Liver (tissue), 9 donors: ENCODE measurements around the gene WHRN. TPM values are rescaled to one million over a fixed set of nuclear protein-coding genes. Genes with fewer than 3 reads are reported as not detected.

ENCODE experiments used
- DNase-seq: peaks from one replicate; pipeline ENCODE4 v3.0.0-alpha.2; 2017; ENCODE audit warnings: low spot score
- H3K27ac ChIP-seq, 2 donors: one replicate each; pipeline ENCODE4 v1.7.0; 2013; ENCODE audit warnings: inconsistent platforms in 2 of 2, low read length in 2 of 2, control low read depth in 1 of 2, low read depth in 1 of 2, mild to moderate bottlenecking in 1 of 2
- H3K27me3 ChIP-seq, 4 donors: one replicate each; pipeline versions ENCODE4 v1.6.1 to v1.7.0; 2013; ENCODE audit warnings: low read length in 3 of 4, inconsistent platforms in 1 of 4, mild to moderate bottlenecking in 1 of 4, moderate library complexity in 1 of 4; ENCODE audit not compliant: control insufficient read depth in 4 of 4, insufficient read depth in 4 of 4
- H3K36me3 ChIP-seq, 4 donors: one replicate each; pipeline versions ENCODE4 v1.6.1 to v1.7.0; 2013; ENCODE audit warnings: low read length in 3 of 4, mild to moderate bottlenecking in 3 of 4, low read depth in 1 of 4, moderate library complexity in 1 of 4; ENCODE audit not compliant: control insufficient read depth in 4 of 4, insufficient read depth in 3 of 4
- H3K4me1 ChIP-seq, 4 donors: one replicate each; pipeline versions ENCODE4 v1.6.1 to v1.7.0; 2013; ENCODE audit warnings: low read length in 3 of 4, mild to moderate bottlenecking in 3 of 4, moderate library complexity in 1 of 4; ENCODE audit not compliant: control insufficient read depth in 4 of 4, insufficient read depth in 4 of 4
- H3K4me3 ChIP-seq, 3 donors: one replicate each; pipeline versions ENCODE4 v1.6.1 to v1.7.0; 2013; ENCODE audit warnings: low read length in 3 of 3, control low read depth in 1 of 3, low read depth in 1 of 3, mild to moderate bottlenecking in 1 of 3
- H3K9ac ChIP-seq, 2 donors: one replicate each; pipeline ENCODE4 v1.7.0; 2013; ENCODE audit warnings: low read length in 2 of 2, mild to moderate bottlenecking in 2 of 2, moderate library complexity in 2 of 2, control low read depth in 1 of 2, low read depth in 1 of 2
- H3K9me3 ChIP-seq, 4 donors: one replicate each; pipeline versions ENCODE4 v1.6.1 to v1.7.0; 2013; ENCODE audit warnings: low read length in 3 of 4; ENCODE audit not compliant: control insufficient read depth in 4 of 4
- EGR1 ChIP-seq, 2 donors: IDR thresholded peaks; 2 replicates each; pipeline ENCODE4 v1.6.1; 2016 to 2018; ENCODE audit warnings: antibody characterized with exemption in 2 of 2, low read depth in 2 of 2
- FOXA1 ChIP-seq: IDR thresholded peaks from 2 replicates; pipeline ENCODE4 v1.6.1; 2016; ENCODE audit warnings: antibody characterized with exemption
- FOXA2 ChIP-seq: IDR thresholded peaks from 2 replicates; pipeline ENCODE4 v1.6.1; 2016; ENCODE audit warnings: antibody characterized with exemption
- GABPA ChIP-seq, 2 donors: IDR thresholded peaks in 1 of 2; conservative IDR thresholded peaks in 1 of 2; 2 replicates each; pipeline ENCODE4 v1.6.1; 2016; ENCODE audit warnings: antibody characterized with exemption in 2 of 2, mild to moderate bottlenecking in 1 of 2, moderate library complexity in 1 of 2
- HNF4A ChIP-seq, 2 donors: conservative IDR thresholded peaks; 2 replicates each; pipeline ENCODE4 v1.6.1; 2016; ENCODE audit warnings: antibody characterized with exemption in 2 of 2, mild to moderate bottlenecking in 2 of 2
- HNF4G ChIP-seq: IDR thresholded peaks from 2 replicates; pipeline ENCODE4 v1.6.1; 2016; ENCODE audit warnings: antibody characterized with exemption
- JUND ChIP-seq, 2 donors: IDR thresholded peaks; 2 replicates each; pipeline ENCODE4 v1.6.1; 2016; ENCODE audit warnings: antibody characterized with exemption in 2 of 2
- NR2F2 ChIP-seq: IDR thresholded peaks from 2 replicates; pipeline ENCODE4 v1.6.1; 2016; ENCODE audit warnings: antibody characterized with exemption
- RAD21 ChIP-seq, 2 donors: IDR thresholded peaks; 2 replicates each; pipeline ENCODE4 v1.6.1; 2016; ENCODE audit warnings: antibody characterized with exemption in 2 of 2, mild to moderate bottlenecking in 2 of 2
- SP1 ChIP-seq: IDR thresholded peaks from 2 replicates; pipeline ENCODE4 v1.6.1; 2018; ENCODE audit warnings: antibody characterized with exemption, mild to moderate bottlenecking
- TAF1 ChIP-seq: conservative IDR thresholded peaks from 2 replicates; pipeline ENCODE4 v1.6.1; 2016; ENCODE audit warnings: antibody characterized with exemption, mild to moderate bottlenecking
- YY1 ChIP-seq: IDR thresholded peaks from 2 replicates; pipeline ENCODE4 v1.6.1; 2016; ENCODE audit warnings: antibody characterized with exemption, mild to moderate bottlenecking
- WGBS: extraction: QIAGEN DNeasy Blood & Tissue Kit; methylation state at CpG from one replicate; pipeline ENCODE4 v1.1.7; 2013; 5-methylcytosine and 5-hydroxymethylcytosine counted together
- polyA plus RNA-seq, 2 donors: library from polyadenylated mRNA; stranded (reverse) in 1 of 2; unstranded in 1 of 2; fragments of 200-250 nt in 1 of 2; fragments of >200 nt in 1 of 2; fragmentation: Nextera tagmentation in 1 of 2; extraction: Ambion mirVana in 1 of 2; gene quantifications; one replicate each; pipeline versions ENCODE4 v1.2.1 to v1.2.3, GENCODE V29; 2013 to 2015
- total RNA-seq, 2 donors: library from RNA; depleted of rRNA; stranded (reverse); fragments of >200 nt; gene quantifications; one replicate each; pipeline ENCODE4 v1.2.3, GENCODE V29; 2014
- TF ChIP-seq, protein P1 (sequence below): fragments of 150-350 bp; IDR thresholded peaks from 2 replicates; pipeline ENCODE4 v1.5.1; 2017; ENCODE audit warnings: improper control_type of control experiment, low read depth, low read length; ENCODE audit not compliant: missing input control
- TF ChIP-seq, protein P2 (sequence below): IDR thresholded peaks from 2 replicates; pipeline ENCODE4 v1.6.1; 2016; ENCODE audit warnings: antibody characterized with exemption, mild to moderate bottlenecking
- TF ChIP-seq, protein P3 (sequence below): IDR thresholded peaks from 2 replicates; pipeline ENCODE4 v1.6.1; 2016; ENCODE audit warnings: antibody characterized with exemption
- TF ChIP-seq, protein P4 (sequence below): IDR thresholded peaks from 2 replicates; pipeline ENCODE4 v1.6.1; 2016; ENCODE audit warnings: antibody characterized with exemption
- TF ChIP-seq, protein P5 (sequence below): IDR thresholded peaks from 2 replicates; pipeline ENCODE4 v1.6.1; 2016; ENCODE audit warnings: antibody characterized with exemption
- donor health status: healthy.
- donor health status: healthy.
- donor health status: healthy.
- donor health status: healthy.
- donor health status: healthy.

Gene WHRN
- total and polyA plus RNA-seq, 4 donors, result 0.42 to 1.9 (median 0.88) TPM

DNA sequence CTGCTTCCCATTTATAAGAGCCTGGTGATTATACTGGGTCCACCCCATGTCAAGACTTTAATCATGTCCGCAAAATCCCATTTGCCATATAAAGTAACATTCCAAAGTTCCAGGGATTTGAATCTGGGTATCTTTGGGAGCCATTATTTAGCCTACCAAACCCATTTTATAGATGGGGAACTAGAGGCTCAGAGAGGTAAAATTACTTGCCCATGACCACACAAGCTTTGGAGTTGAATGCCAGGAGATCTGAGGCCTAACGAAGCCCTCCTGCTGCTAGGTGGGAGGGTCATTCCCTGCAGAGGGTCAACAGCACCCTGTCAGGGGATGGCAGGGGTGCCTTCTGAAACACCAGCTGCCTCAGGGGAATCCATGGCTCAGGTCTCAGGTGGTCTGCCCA is 104.5 kb downstream of the WHRN start:
- H3K4me3 ChIP-seq, result no peak overlapping the region
- no peak overlapping the region for H3K27ac ChIP-seq
- WGBS, result 92% methylated on average over 2 of the region's 2 CpGs
- no peak overlapping the region for H3K9ac ChIP-seq
- TF ChIP-seq, protein P1, sequence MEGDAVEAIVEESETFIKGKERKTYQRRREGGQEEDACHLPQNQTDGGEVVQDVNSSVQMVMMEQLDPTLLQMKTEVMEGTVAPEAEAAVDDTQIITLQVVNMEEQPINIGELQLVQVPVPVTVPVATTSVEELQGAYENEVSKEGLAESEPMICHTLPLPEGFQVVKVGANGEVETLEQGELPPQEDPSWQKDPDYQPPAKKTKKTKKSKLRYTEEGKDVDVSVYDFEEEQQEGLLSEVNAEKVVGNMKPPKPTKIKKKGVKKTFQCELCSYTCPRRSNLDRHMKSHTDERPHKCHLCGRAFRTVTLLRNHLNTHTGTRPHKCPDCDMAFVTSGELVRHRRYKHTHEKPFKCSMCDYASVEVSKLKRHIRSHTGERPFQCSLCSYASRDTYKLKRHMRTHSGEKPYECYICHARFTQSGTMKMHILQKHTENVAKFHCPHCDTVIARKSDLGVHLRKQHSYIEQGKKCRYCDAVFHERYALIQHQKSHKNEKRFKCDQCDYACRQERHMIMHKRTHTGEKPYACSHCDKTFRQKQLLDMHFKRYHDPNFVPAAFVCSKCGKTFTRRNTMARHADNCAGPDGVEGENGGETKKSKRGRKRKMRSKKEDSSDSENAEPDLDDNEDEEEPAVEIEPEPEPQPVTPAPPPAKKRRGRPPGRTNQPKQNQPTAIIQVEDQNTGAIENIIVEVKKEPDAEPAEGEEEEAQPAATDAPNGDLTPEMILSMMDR, result no peak
- TF ChIP-seq JUND (IDR thresholded peaks at IDR 0.05) (no peak), RAD21 (IDR thresholded peaks at IDR 0.05) (no peak), YY1 (no peak), HNF4A (conservative IDR thresholded peaks at IDR 0.05) (no peak), SP1 (no peak), FOXA2 (no peak), TAF1 (no peak), GABPA (IDR thresholded peaks at IDR 0.05 in 1 of 2, conservative IDR thresholded peaks at IDR 0.05 in 1 of 2) (no peak), EGR1 (IDR thresholded peaks at IDR 0.05; ENCODE audit: low read depth in 2 of 2) (no peak), HNF4G (no peak), FOXA1 (no peak), NR2F2 (no peak)
- TF ChIP-seq, protein P2, sequence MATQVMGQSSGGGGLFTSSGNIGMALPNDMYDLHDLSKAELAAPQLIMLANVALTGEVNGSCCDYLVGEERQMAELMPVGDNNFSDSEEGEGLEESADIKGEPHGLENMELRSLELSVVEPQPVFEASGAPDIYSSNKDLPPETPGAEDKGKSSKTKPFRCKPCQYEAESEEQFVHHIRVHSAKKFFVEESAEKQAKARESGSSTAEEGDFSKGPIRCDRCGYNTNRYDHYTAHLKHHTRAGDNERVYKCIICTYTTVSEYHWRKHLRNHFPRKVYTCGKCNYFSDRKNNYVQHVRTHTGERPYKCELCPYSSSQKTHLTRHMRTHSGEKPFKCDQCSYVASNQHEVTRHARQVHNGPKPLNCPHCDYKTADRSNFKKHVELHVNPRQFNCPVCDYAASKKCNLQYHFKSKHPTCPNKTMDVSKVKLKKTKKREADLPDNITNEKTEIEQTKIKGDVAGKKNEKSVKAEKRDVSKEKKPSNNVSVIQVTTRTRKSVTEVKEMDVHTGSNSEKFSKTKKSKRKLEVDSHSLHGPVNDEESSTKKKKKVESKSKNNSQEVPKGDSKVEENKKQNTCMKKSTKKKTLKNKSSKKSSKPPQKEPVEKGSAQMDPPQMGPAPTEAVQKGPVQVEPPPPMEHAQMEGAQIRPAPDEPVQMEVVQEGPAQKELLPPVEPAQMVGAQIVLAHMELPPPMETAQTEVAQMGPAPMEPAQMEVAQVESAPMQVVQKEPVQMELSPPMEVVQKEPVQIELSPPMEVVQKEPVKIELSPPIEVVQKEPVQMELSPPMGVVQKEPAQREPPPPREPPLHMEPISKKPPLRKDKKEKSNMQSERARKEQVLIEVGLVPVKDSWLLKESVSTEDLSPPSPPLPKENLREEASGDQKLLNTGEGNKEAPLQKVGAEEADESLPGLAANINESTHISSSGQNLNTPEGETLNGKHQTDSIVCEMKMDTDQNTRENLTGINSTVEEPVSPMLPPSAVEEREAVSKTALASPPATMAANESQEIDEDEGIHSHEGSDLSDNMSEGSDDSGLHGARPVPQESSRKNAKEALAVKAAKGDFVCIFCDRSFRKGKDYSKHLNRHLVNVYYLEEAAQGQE, result no peak
- TF ChIP-seq, protein P3, sequence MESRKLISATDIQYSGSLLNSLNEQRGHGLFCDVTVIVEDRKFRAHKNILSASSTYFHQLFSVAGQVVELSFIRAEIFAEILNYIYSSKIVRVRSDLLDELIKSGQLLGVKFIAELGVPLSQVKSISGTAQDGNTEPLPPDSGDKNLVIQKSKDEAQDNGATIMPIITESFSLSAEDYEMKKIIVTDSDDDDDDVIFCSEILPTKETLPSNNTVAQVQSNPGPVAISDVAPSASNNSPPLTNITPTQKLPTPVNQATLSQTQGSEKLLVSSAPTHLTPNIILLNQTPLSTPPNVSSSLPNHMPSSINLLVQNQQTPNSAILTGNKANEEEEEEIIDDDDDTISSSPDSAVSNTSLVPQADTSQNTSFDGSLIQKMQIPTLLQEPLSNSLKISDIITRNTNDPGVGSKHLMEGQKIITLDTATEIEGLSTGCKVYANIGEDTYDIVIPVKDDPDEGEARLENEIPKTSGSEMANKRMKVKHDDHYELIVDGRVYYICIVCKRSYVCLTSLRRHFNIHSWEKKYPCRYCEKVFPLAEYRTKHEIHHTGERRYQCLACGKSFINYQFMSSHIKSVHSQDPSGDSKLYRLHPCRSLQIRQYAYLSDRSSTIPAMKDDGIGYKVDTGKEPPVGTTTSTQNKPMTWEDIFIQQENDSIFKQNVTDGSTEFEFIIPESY, result no peak
- TF ChIP-seq, protein P4, sequence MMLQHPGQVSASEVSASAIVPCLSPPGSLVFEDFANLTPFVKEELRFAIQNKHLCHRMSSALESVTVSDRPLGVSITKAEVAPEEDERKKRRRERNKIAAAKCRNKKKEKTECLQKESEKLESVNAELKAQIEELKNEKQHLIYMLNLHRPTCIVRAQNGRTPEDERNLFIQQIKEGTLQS, result no peak
- TF ChIP-seq, protein P5, sequence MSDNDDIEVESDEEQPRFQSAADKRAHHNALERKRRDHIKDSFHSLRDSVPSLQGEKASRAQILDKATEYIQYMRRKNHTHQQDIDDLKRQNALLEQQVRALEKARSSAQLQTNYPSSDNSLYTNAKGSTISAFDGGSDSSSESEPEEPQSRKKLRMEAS, result no peak
- no peaks in the 10 kb centered on the region for H3K36me3 ChIP-seq
- no peak for DNase-seq
- no peaks in the 10 kb centered on the region for H3K27me3 ChIP-seq
- no peaks in the 10 kb centered on the region for H3K9me3 ChIP-seq
- peaks cover 2 to 21% (median 14%) of the 10 kb centered on the region in 4 donors for H3K4me1 ChIP-seq

DNA sequence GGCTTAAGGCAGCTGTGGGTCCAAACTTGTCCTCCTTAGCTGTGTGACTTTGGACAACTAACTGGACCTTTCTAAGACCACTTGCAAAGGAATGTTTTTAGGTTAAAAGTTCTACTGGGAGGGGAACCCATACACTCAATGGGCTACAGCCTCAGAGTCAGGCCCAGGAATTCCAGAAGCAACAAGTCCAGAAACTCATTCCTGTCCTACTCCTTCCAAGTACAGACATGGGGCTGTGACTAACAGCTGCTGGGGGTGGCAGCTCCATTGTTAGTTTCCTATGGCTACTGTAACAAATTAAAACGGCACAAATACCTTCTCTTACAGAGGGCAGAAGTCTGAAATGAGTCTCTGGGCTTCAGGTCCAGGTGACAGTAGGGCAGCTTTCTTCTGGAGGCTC is 105.1 kb downstream of the WHRN start:
- Histone ChIP-seq H3K27ac (no peak overlapping the region), H3K27me3 (no peaks in the 10 kb centered on the region), H3K9ac (no peak overlapping the region), H3K4me1 (peaks cover 2 to 27% (median 18%) of the 10 kb centered on the region in 4 donors), H3K9me3 (no peaks in the 10 kb centered on the region), H3K36me3 (no peaks in the 10 kb centered on the region), H3K4me3 (no peak overlapping the region)
- no peak for TF ChIP-seq HNF4A (conservative IDR thresholded peaks at IDR 0.05)
- no peak for TF ChIP-seq FOXA2
- no peak for TF ChIP-seq YY1
- TF ChIP-seq, protein P2, result no peak
- TF ChIP-seq GABPA (IDR thresholded peaks at IDR 0.05 in 1 of 2, conservative IDR thresholded peaks at IDR 0.05 in 1 of 2), result no peak
- TF ChIP-seq, protein P3, result no peak
- WGBS, result 78% methylated on average over 1 of the region's 1 CpG
- DNase-seq, result no peak
